ENCODE results near the gene FAM222A. TPM values are rescaled to one million over a fixed set of nuclear protein-coding genes. Genes with fewer than 3 reads are reported as not detected.

Gene FAM222A
- total RNA-seq, 2 donors from 2014 or later = 0.68 to 2.9 TPM

DNA sequence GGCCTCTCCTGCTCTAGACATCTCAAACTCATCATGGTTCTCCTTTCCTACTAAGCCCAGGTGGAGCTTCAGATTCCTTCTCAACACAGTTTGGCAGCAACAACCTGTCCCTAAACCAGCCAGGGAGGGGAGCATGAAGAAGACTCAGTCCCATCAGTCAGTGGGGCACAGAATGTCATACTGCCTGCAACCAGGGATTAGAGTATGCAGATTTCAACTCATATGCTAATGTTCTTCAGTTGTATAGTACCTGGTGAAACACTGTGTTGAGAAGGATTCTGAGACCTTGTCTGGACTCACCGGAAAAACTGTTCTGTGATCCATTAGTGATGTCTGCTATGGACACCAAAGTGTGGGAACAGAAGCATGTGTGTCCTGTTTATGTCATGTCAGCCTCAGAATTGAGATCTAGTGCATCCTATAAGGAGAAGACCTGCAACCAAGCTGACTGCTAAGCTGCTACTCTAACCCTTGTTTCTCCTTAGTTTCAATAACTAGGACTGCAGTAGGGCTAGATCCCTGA is 76.0 kb downstream of the FAM222A start:
- TF ChIP-seq, protein P1, sequence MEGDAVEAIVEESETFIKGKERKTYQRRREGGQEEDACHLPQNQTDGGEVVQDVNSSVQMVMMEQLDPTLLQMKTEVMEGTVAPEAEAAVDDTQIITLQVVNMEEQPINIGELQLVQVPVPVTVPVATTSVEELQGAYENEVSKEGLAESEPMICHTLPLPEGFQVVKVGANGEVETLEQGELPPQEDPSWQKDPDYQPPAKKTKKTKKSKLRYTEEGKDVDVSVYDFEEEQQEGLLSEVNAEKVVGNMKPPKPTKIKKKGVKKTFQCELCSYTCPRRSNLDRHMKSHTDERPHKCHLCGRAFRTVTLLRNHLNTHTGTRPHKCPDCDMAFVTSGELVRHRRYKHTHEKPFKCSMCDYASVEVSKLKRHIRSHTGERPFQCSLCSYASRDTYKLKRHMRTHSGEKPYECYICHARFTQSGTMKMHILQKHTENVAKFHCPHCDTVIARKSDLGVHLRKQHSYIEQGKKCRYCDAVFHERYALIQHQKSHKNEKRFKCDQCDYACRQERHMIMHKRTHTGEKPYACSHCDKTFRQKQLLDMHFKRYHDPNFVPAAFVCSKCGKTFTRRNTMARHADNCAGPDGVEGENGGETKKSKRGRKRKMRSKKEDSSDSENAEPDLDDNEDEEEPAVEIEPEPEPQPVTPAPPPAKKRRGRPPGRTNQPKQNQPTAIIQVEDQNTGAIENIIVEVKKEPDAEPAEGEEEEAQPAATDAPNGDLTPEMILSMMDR (IDR thresholded peaks at IDR 0.05) = no peak
- no peak for ATAC-seq (ENCODE audit: insufficient number of reproducible peaks, low FRiP score, low read depth)

DNA sequence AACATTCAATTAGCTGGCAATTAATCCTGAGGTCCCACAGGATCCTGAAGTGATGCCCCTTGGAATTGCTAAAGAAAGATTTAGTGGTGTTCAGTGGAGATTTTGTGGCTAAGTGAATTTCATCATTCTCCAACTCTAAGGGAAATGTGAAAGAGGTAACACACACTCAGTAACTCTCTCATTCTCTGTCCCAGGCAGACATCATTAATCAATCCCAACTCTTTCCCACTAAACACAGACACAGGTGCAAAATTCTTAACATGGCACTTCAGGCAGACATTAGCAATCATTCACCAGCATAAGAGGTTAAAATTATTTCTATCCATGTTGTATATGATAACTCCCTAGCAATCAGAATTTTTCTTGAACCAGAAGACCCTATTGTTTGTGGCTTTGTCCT is 79.4 kb downstream of the FAM222A start:
- no peaks in the 10 kb centered on the region for H3K4me1 ChIP-seq (ENCODE audit: control insufficient read depth in 1 of 2, low read depth in 2 of 2)
- ATAC-seq (ENCODE audit: insufficient number of reproducible peaks, low FRiP score, low read depth) (no peak), DNase-seq (ENCODE audit: low spot score) (no peak)
- H3K36me3 ChIP-seq = no peaks in the 10 kb centered on the region
- no peak overlapping the region for H3K4me3 ChIP-seq
- TF ChIP-seq, protein P1 (IDR thresholded peaks at IDR 0.05) = no peak
- no peak overlapping the region for H3K27ac ChIP-seq
- H3K9me3 ChIP-seq = no peaks in the 10 kb centered on the region
- H3K27me3 ChIP-seq (replicated peaks; ENCODE audit: insufficient read depth) = no peaks in the 10 kb centered on the region

More for the DNA sequence above, 76.0 kb downstream of the FAM222A start:
- H3K27me3 ChIP-seq (replicated peaks; ENCODE audit: insufficient read depth) = no peaks in the 10 kb centered on the region
- no peaks in the 10 kb centered on the region for H3K36me3 ChIP-seq
- H3K4me1 ChIP-seq (ENCODE audit: control insufficient read depth in 1 of 2, low read depth in 2 of 2) = no peaks in the 10 kb centered on the region
- no peak overlapping the region for H3K27ac ChIP-seq
- no peaks in the 10 kb centered on the region for H3K9me3 ChIP-seq
- DNase-seq (ENCODE audit: low spot score) = no peak
- H3K4me3 ChIP-seq = no peak overlapping the region

DNA sequence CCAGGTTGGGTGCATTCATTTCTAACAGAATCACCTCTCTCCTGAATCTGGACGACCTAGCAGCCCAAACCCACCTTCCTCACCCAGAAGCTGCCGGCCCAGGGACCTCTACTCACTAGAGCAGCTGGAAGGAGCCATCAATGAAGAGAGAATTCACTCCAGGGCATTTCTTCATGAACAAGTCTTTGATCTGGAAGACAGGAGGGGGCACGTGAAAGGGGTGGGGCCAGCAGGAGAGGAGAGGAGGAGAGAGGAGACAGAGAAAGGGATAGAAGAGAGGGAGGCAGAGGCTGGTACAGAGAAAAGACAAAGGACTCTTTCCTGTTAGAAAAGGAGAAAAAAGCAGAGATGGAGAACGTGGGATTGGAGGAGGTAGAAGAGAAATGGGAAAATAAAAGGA is 79.8 kb downstream of the FAM222A start:
- DNase-seq (ENCODE audit: low spot score) = no peak
- Histone ChIP-seq H3K9me3 (no peaks in the 10 kb centered on the region), H3K27me3 (replicated peaks; ENCODE audit: insufficient read depth) (no peaks in the 10 kb centered on the region), H3K36me3 (no peaks in the 10 kb centered on the region), H3K4me1 (ENCODE audit: control insufficient read depth in 1 of 2, low read depth in 2 of 2) (no peaks in the 10 kb centered on the region), H3K27ac (no peak overlapping the region), H3K4me3 (no peak overlapping the region)
- ATAC-seq (ENCODE audit: insufficient number of reproducible peaks, low FRiP score, low read depth) = no peak
- TF ChIP-seq, protein P1 (IDR thresholded peaks at IDR 0.05) = no peak

DNA sequence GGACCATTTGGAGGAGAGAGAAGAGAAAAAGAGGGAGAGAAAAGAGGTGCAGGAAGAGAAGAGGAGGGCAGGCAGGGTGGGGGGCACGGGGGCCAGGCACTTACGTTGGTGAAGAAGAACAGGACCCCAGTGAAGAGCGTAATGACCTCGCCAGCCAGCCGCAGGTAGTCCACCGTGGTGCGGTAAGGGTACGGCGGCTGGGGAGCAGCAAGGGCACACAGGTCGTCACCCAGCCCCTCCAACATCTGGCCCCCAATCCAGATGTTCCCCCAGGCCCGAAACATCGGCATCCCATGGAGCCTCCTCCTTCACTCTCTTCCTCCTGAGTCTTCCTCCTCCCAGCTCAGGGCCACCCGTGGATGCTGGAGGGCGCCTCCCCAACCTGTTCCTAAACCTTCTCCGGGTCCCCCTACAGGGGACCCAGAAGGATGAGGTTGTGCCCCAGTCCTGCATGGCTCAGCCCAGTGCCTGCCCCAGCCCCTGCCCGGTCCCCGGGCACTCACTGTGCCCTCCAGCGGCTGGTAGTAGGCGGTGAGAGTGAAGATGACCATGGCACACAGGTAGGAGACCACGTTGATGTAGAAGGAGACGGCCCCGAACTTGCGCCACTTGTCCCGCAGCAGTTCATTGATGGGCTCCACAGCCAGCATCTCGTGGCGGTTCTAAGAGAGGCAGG is 80.3 kb downstream of the FAM222A start:
- TF ChIP-seq, protein P1 (IDR thresholded peaks at IDR 0.05) = no peak
- ATAC-seq (ENCODE audit: insufficient number of reproducible peaks, low FRiP score, low read depth) = no peak
- no peak overlapping the region for H3K27ac ChIP-seq
- H3K27me3 ChIP-seq (replicated peaks; ENCODE audit: insufficient read depth) = no peaks in the 10 kb centered on the region
- H3K4me3 ChIP-seq = no peak overlapping the region
- no peaks in the 10 kb centered on the region for H3K4me1 ChIP-seq (ENCODE audit: control insufficient read depth in 1 of 2, low read depth in 2 of 2)
- no peaks in the 10 kb centered on the region for H3K9me3 ChIP-seq
- no peaks in the 10 kb centered on the region for H3K36me3 ChIP-seq
- no peak for DNase-seq (ENCODE audit: low spot score)

DNA sequence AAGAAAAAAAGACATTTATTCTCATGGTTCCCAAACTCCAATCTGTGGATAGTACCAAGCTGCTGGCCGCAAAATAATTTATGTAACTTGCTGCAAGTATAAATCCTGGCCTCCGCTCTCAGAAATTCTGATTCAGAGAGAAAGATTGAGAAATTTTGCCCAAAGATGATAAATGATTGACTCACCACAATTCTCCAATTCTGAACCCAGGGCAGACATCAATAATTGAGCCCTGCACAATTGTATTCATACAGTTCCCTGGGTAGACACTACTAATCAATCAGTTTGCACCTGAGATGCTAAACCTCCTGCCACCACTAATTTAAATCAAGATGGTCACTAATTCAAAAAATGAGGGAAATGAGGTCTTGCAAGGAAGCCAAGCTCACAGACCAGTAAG is 81.4 kb downstream of the FAM222A start:
- H3K27me3 ChIP-seq (replicated peaks; ENCODE audit: insufficient read depth) = no peaks in the 10 kb centered on the region
- H3K9me3 ChIP-seq = no peaks in the 10 kb centered on the region
- DNase-seq (ENCODE audit: low spot score) = no peak
- no peak overlapping the region for H3K4me3 ChIP-seq
- no peaks in the 10 kb centered on the region for H3K36me3 ChIP-seq
- ATAC-seq (ENCODE audit: insufficient number of reproducible peaks, low FRiP score, low read depth) = no peak
- H3K4me1 ChIP-seq (ENCODE audit: control insufficient read depth in 1 of 2, low read depth in 2 of 2) = no peaks in the 10 kb centered on the region
- H3K27ac ChIP-seq = no peak overlapping the region
- TF ChIP-seq, protein P1 (IDR thresholded peaks at IDR 0.05) = no peak

Measured in thoracic aorta (tissue), 2 donors.